ENCODE data around the gene MAN2A2. TPM values are rescaled to one million over a fixed set of nuclear protein-coding genes. Genes with fewer than 3 reads are reported as not detected.

The MAN2A2 gene
- total RNA-seq, 1 donor from 2014 or later, result 60.2 TPM

DNA sequence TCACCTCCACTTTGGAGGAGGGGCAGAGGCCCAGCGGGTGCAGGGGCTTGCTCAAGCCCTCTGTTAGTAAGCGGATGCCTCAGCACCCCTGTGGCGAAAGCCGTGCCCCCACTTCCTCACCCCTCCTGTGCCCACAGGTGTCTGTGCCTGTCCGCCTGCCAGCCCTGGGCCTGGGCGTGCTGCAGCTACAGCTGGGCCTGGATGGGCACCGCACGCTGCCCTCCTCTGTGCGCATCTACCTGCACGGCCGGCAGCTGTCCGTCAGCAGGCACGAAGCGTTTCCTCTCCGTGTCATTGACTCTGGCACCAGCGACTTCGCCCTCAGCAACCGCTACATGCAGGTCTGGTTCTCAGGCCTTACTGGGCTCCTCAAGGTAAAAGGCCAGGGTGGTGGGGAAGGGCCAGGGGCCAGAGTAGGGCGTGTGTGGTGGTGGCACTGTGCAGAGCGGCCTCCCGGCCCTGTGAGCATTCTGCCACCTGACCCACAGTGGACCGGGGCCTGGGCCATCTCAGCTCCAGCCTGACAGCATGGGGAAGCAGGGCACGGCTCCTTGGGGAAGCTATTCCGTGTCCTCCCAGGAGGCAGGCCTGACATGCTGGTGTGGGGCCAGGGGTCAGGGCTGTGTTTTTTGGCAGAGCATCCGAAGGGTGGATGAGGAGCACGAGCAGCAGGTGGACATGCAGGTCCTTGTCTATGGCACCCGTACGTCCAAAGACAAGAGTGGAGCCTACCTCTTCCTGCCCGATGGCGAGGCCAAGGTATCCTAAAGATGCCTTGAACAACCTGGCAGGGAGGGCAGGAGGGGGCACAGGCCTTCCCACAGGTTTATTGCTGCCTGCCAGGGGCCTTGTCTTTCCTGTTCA lies 9.0 kb downstream of the MAN2A2 start:
- no peak overlapping the region for H3K4me3 Mint-ChIP-seq
- H3K27me3 Mint-ChIP-seq, result no peaks in the 10 kb centered on the region
- H3K9me3 Mint-ChIP-seq, result no peaks in the 10 kb centered on the region
- no peak for DNase-seq (ENCODE audit: extremely low spot score, unreplicated experiment)
- H3K27ac Mint-ChIP-seq, result no peak overlapping the region
- no peaks in the 10 kb centered on the region for H3K4me1 Mint-ChIP-seq (ENCODE audit: unreplicated experiment)
- TF ChIP-seq, protein P1, sequence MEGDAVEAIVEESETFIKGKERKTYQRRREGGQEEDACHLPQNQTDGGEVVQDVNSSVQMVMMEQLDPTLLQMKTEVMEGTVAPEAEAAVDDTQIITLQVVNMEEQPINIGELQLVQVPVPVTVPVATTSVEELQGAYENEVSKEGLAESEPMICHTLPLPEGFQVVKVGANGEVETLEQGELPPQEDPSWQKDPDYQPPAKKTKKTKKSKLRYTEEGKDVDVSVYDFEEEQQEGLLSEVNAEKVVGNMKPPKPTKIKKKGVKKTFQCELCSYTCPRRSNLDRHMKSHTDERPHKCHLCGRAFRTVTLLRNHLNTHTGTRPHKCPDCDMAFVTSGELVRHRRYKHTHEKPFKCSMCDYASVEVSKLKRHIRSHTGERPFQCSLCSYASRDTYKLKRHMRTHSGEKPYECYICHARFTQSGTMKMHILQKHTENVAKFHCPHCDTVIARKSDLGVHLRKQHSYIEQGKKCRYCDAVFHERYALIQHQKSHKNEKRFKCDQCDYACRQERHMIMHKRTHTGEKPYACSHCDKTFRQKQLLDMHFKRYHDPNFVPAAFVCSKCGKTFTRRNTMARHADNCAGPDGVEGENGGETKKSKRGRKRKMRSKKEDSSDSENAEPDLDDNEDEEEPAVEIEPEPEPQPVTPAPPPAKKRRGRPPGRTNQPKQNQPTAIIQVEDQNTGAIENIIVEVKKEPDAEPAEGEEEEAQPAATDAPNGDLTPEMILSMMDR (conservative IDR thresholded peaks at IDR 0.05), result no peak
- peaks cover 4% of the 10 kb centered on the region for H3K36me3 Mint-ChIP-seq

DNA sequence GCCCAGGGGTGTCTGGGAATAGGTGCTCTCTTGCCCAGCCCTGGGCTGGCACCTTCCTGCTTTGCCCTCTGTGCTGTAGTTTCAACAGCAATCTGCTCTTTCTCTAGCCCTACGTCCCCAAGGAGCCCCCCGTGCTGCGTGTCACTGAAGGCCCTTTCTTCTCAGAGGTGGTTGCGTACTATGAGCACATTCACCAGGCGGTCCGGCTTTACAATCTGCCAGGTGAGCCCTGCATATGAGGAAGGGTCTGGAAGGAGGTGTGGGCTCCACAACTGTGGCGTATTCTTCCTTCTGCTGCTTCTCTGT lies 9.6 kb downstream of the MAN2A2 start:
- Mint-ChIP-seq H3K4me3 (no peak overlapping the region), H3K27ac (no peak overlapping the region), H3K9me3 (no peaks in the 10 kb centered on the region), H3K27me3 (no peaks in the 10 kb centered on the region), H3K4me1 (ENCODE audit: unreplicated experiment) (no peaks in the 10 kb centered on the region), H3K36me3 (peaks cover 4% of the 10 kb centered on the region)
- no peak for DNase-seq (ENCODE audit: extremely low spot score, unreplicated experiment)
- TF ChIP-seq, protein P1 (conservative IDR thresholded peaks at IDR 0.05), result no peak

DNA sequence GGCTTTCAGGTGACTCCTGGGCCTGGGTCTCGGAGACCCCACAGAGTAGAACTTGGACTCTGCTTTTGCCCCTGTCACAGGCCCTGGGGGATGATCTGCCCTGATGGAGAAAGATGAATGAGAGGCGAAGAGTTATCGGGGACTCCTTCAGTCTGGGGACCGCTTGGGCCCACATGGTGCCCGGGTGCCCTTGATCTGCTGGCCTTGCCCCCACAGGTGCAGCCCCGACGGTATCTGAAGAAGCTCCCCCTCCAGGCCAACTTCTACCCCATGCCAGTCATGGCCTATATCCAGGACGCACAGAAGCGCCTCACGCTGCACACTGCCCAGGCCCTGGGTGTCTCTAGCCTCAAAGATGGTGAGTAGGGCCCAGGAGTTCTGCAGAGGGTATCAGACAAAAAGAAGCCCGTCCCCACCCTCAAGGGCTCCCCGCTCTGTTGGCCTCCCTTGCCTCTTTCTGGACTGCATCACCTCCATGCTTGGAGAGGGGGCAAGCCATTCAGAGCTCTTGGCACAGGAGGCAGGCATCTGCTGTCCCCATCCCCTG lies 10.4 kb downstream of the MAN2A2 start:
- H3K27me3 Mint-ChIP-seq, result no peaks in the 10 kb centered on the region
- TF ChIP-seq, protein P1 (conservative IDR thresholded peaks at IDR 0.05), result no peak
- DNase-seq (ENCODE audit: extremely low spot score, unreplicated experiment), result no peak
- no peaks in the 10 kb centered on the region for H3K9me3 Mint-ChIP-seq
- no peaks in the 10 kb centered on the region for H3K4me1 Mint-ChIP-seq (ENCODE audit: unreplicated experiment)
- peaks cover 6% of the 10 kb centered on the region for H3K36me3 Mint-ChIP-seq
- no peak overlapping the region for H3K27ac Mint-ChIP-seq
- H3K4me3 Mint-ChIP-seq, result no peak overlapping the region

DNA sequence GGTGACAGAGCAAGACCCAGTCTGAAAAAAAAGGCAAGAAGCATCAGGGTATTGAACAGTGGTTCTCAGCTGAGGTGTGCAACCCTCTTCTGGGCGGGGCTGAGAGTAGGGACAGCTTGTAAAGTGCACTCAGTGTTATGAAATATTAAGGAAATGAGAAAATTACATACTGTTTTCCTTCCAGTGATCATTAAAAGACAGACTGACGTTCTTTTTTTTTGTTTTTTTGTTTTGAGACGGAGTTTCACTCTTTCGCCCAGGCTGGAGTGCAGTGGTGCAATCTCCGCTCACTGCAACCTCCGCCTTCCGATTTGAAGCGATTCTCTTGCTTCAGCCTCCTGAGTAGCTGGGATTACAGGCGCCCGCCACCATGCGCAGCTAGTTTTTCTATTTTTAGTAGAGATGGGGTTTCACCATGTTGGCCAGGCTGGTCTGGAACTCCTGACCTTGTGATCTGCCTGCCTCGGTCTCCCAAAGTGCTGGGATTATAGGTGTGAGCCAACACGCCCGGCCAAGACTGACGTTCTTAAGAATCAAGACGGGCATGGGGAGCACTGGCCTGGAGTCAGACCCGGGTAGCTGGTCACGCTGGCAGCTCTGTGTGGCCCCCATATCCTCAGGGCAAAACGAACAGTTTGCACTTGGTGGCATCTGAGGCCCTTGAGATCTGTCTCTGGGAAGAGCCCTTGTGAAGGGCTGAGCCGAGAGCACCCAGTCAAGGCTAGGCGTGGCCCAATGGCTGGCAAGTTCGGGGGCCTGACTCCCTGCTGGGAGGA lies 11.4 kb downstream of the MAN2A2 start:
- Mint-ChIP-seq H3K9me3 (no peaks in the 10 kb centered on the region), H3K36me3 (peaks cover 6% of the 10 kb centered on the region), H3K4me3 (no peak overlapping the region), H3K27ac (no peak overlapping the region), H3K4me1 (ENCODE audit: unreplicated experiment) (no peaks in the 10 kb centered on the region), H3K27me3 (no peaks in the 10 kb centered on the region)
- DNase-seq (ENCODE audit: extremely low spot score, unreplicated experiment), result no peak
- TF ChIP-seq, protein P1 (conservative IDR thresholded peaks at IDR 0.05), result no peak

DNA sequence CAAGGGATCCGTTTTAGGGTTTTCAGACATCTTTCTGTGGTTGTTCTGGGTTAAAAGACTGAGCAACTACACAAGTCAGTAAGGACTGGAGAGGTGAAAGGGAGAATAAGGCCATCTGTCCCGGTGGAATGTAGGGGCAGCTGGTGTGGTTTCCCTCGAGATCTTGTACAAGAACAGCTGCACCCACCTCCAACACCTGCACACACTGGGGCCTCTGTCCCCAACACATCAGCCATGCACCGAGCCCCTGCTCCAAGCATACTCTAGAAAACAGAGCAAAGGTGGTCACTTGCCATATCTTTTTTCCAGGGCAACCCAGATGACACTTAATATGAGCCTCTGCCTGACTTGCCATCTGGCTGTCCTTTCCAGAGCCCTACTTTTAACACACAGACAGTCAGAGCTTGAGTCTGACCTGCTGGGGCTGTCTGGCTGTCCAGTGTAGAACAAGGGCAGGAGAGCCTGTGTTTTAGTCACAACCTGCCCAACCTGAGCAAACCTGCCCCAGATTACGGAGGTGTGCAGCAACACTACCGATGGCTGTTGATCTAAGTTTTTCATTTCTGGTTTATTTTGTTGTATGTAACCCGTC lies 12.2 kb downstream of the MAN2A2 start:
- H3K27me3 Mint-ChIP-seq, result no peaks in the 10 kb centered on the region
- no peak for DNase-seq (ENCODE audit: extremely low spot score, unreplicated experiment)
- no peaks in the 10 kb centered on the region for H3K9me3 Mint-ChIP-seq
- TF ChIP-seq, protein P1 (conservative IDR thresholded peaks at IDR 0.05), result no peak
- no peak overlapping the region for H3K27ac Mint-ChIP-seq
- peaks cover 12% of the 10 kb centered on the region for H3K36me3 Mint-ChIP-seq
- H3K4me1 Mint-ChIP-seq (ENCODE audit: unreplicated experiment), result no peaks in the 10 kb centered on the region
- no peak overlapping the region for H3K4me3 Mint-ChIP-seq

Data from type B pancreatic cell (in vitro differentiated cells).